SK-N-MC (cell line): ENCODE results near the gene TLN1.
A peak's percentile ranks its signal among the peaks of the same experiment; 100 is the strongest.

ENCODE experiments used
- DNase-seq: peaks from one replicate; pipeline ENCODE4 v3.0.0-alpha.2; 2011; ENCODE audit warnings: low read depth, low spot score
- H3K27ac ChIP-seq: fragments of 200-600 bp; sonication (generic); 2 replicates; pipeline ENCODE4 v1.5.1; 2016; ENCODE audit warnings: mixed run types
- H3K36me3 ChIP-seq: fragments of 200-600 bp; sonication (generic); 2 replicates; pipeline ENCODE4 v1.6.1; 2017; ENCODE audit warnings: antibody characterized with exemption, low read length, mixed read lengths; ENCODE audit not compliant: insufficient read depth
- H3K4me3 ChIP-seq: fragments of 200-600 bp; sonication (generic); 2 replicates; pipeline ENCODE4 v1.5.1; 2016
- H3K9ac ChIP-seq: fragments of 200-600 bp; sonication (generic); 2 replicates; pipeline ENCODE4 v1.8.0; 2017; ENCODE audit warnings: mixed run types, mixed read lengths; ENCODE audit not compliant: insufficient read length
- H3K9me3 ChIP-seq: fragments of 200-600 bp; sonication (generic); 2 replicates; pipeline ENCODE4 v1.6.1; 2017; ENCODE audit warnings: low read depth, mild to moderate bottlenecking, antibody characterized with exemption, low read length, moderate library complexity, mixed read lengths
- EZH2 ChIP-seq: fragments of 200-600 bp; sonication (generic); IDR thresholded peaks from one replicate; pipeline ENCODE4 v1.6.1; 2017; ENCODE audit warnings: antibody characterized with exemption
- FOXP2 ChIP-seq: optimal IDR thresholded peaks from 2 replicates; pipeline ENCODE3; 2011; ENCODE audit warnings: mild to moderate bottlenecking, moderate library complexity; ENCODE audit not compliant: insufficient read depth; ENCODE audit errors: extremely low read length, control extremely low read depth
- POLR2AphosphoS5 ChIP-seq: IDR thresholded peaks from 2 replicates; pipeline ENCODE4 v1.6.1; 2012; ENCODE audit warnings: mild to moderate bottlenecking, low read depth, low read length, borderline replicate concordance

The TLN1 gene

GRCh38 chr9:35732185-35732799, at the start of gene TLN1, which contains the start of gene CREB3:
Gene TLN1 (minus strand): TSS chr9:35732195. CDS start chr9:35725694, 6,501 bp downstream.
Gene CREB3 (plus strand): TSS chr9:35732666. CDS start chr9:35732773, 107 bp downstream.
- Histone ChIP-seq H3K36me3 (peaks cover 19% of the 10 kb centered on the region; the same call in 1 of the 2 replicates), H3K9me3 (no peaks in the 10 kb centered on the region), H3K27ac (peak within 1 kb of the TSS; percentile 63), H3K4me3 (peak within 1 kb of the TSS; percentile 95), H3K9ac (peak within 1 kb of the TSS; percentile 95)
- DNase-seq: peak; percentile 88
- TF ChIP-seq EZH2 (no peak), POLR2AphosphoS5 (peak; percentile 94)

- Histone ChIP-seq H3K4me3 (no peak overlapping the region), H3K9me3 (no peaks in the 10 kb centered on the region), H3K27ac (no peak overlapping the region), H3K9ac (no peak overlapping the region), H3K36me3 (0 out of 2 replicates have a peak, but pooled peaks cover 3% of the 10 kb centered on the region)
- TF ChIP-seq FOXP2 (no peak), EZH2 (no peak), POLR2AphosphoS5 (no peak)
- DNase-seq: no peak
These were observed 49.1 kb upstream of the TLN1 start for GRCh38 chr9:35781066-35781465.

- no peak overlapping the region for H3K4me3 ChIP-seq
- no peak overlapping the region for H3K27ac ChIP-seq
- no peak for DNase-seq
- H3K36me3 ChIP-seq: 0 out of 2 replicates have a peak, but pooled peaks cover 2% of the 10 kb centered on the region
- TF ChIP-seq EZH2: no peak
- no peak for TF ChIP-seq POLR2AphosphoS5
- no peak for TF ChIP-seq FOXP2
- H3K9ac ChIP-seq: no peak overlapping the region
- no peaks in the 10 kb centered on the region for H3K9me3 ChIP-seq
These were observed 46.5 kb upstream of the TLN1 start for GRCh38 chr9:35778496-35778895.

GRCh38 chr9:35776018-35776417, 44.0 kb upstream of the TLN1 start:
- no peaks in the 10 kb centered on the region for H3K9me3 ChIP-seq
- DNase-seq: no peak

GRCh38 chr9:35774907-35775635, 43.1 kb upstream of the TLN1 start:
- H3K9me3 ChIP-seq: no peaks in the 10 kb centered on the region
- H3K36me3 ChIP-seq: no peaks in the 10 kb centered on the region
- peak overlapping the region; percentile 2 for H3K9ac ChIP-seq
- DNase-seq: no peak
- no peak overlapping the region for H3K4me3 ChIP-seq
- peak overlapping the region; percentile 5; the same call in 1 of the 2 replicates for H3K27ac ChIP-seq
- TF ChIP-seq POLR2AphosphoS5 (no peak), FOXP2 (no peak), EZH2 (no peak)

More at GRCh38 chr9:35776018-35776417, 44.0 kb upstream of the TLN1 start:
- Histone ChIP-seq H3K27ac (no peak overlapping the region), H3K4me3 (no peak overlapping the region), H3K36me3 (no peaks in the 10 kb centered on the region), H3K9ac (no peak overlapping the region)
- TF ChIP-seq FOXP2: no peak
- TF ChIP-seq POLR2AphosphoS5: no peak
- TF ChIP-seq EZH2: no peak

GRCh38 chr9:35771943-35772342, 39.9 kb upstream of the TLN1 start:
- Histone ChIP-seq H3K4me3 (no peak overlapping the region), H3K9ac (no peak overlapping the region), H3K9me3 (no peaks in the 10 kb centered on the region), H3K27ac (no peak overlapping the region), H3K36me3 (no peaks in the 10 kb centered on the region)
- DNase-seq: no peak
- TF ChIP-seq EZH2: no peak
- no peak for TF ChIP-seq POLR2AphosphoS5
- no peak for TF ChIP-seq FOXP2

GRCh38 chr9:35771534-35771933, 39.5 kb upstream of the TLN1 start:
- Histone ChIP-seq H3K27ac (no peak overlapping the region), H3K9ac (no peak overlapping the region), H3K9me3 (no peaks in the 10 kb centered on the region), H3K36me3 (no peaks in the 10 kb centered on the region), H3K4me3 (no peak overlapping the region)
- TF ChIP-seq FOXP2: no peak
- no peak for TF ChIP-seq EZH2
- no peak for TF ChIP-seq POLR2AphosphoS5
- DNase-seq: no peak

GRCh38 chr9:35771075-35771433, 39.1 kb upstream of the TLN1 start:
- no peak for DNase-seq
- no peak overlapping the region for H3K4me3 ChIP-seq
- no peaks in the 10 kb centered on the region for H3K9me3 ChIP-seq
- no peaks in the 10 kb centered on the region for H3K36me3 ChIP-seq
- H3K9ac ChIP-seq: no peak overlapping the region
- TF ChIP-seq POLR2AphosphoS5: no peak
- TF ChIP-seq FOXP2: no peak
- no peak for TF ChIP-seq EZH2
- no peak overlapping the region for H3K27ac ChIP-seq
